Mesenchymal stem cell (in vitro differentiated cells and primary cell): Measurements from ENCODE around the gene CLK1.

Experiments used
- DNase-seq: peaks from one replicate; pipeline ENCODE4 v3.0.0-alpha.2; 2013
- H2AFZ ChIP-seq: one replicate; pipeline ENCODE4 v1.6.1; 2013; ENCODE audit warnings: low read depth, mild to moderate bottlenecking, control low read depth, inconsistent platforms, low read length, moderate library complexity
- H2AK5ac ChIP-seq: 2 replicates; pipeline ENCODE4 v1.6.1; 2013; ENCODE audit warnings: low read length, moderate library complexity, mild to moderate bottlenecking, inconsistent platforms; ENCODE audit not compliant: severe bottlenecking
- H2BK120ac ChIP-seq: one replicate; pipeline ENCODE4 v1.6.1; 2013; ENCODE audit warnings: low read depth, mild to moderate bottlenecking, inconsistent platforms, low read length, moderate library complexity
- H2BK12ac ChIP-seq, 2 experiments: one replicate each; pipeline ENCODE4 v1.6.1; 2013; ENCODE audit warnings: inconsistent platforms in 2 of 2, low read length in 2 of 2, mild to moderate bottlenecking in 2 of 2, moderate library complexity in 2 of 2, control low read depth in 1 of 2
- H2BK15ac ChIP-seq: one replicate; pipeline ENCODE4 v1.6.1; 2013; ENCODE audit warnings: mild to moderate bottlenecking, low read depth, inconsistent platforms; ENCODE audit not compliant: poor library complexity, severe bottlenecking
- H2BK5ac ChIP-seq: 2 replicates; pipeline ENCODE4 v1.6.1; 2013; ENCODE audit warnings: low read depth, mild to moderate bottlenecking, low read length, control low read depth, inconsistent platforms; ENCODE audit not compliant: poor library complexity, severe bottlenecking
- H3K14ac ChIP-seq, 2 experiments: one replicate each; pipeline ENCODE4 v1.6.1; 2013; ENCODE audit warnings: inconsistent platforms in 2 of 2, low read length in 2 of 2, control low read depth in 1 of 2, mild to moderate bottlenecking in 1 of 2, moderate library complexity in 1 of 2
- H3K18ac ChIP-seq, 2 experiments: one replicate each; pipeline ENCODE4 v1.6.1; 2013; ENCODE audit warnings: inconsistent platforms in 2 of 2, low read length in 2 of 2, control low read depth in 1 of 2, low read depth in 1 of 2, mild to moderate bottlenecking in 1 of 2
- H3K23ac ChIP-seq, 2 experiments: one replicate each; pipeline ENCODE4 v1.6.1; 2013; ENCODE audit warnings: inconsistent platforms in 2 of 2, low read length in 2 of 2, mild to moderate bottlenecking in 2 of 2, moderate library complexity in 2 of 2, control low read depth in 1 of 2
- H3K27ac ChIP-seq: 2 replicates; pipeline ENCODE4 v1.5.1; 2013; ENCODE audit warnings: mild to moderate bottlenecking, moderate library complexity, low read length, control low read depth, inconsistent platforms; ENCODE audit not compliant: poor library complexity, severe bottlenecking
- H3K27me3 ChIP-seq, 2 experiments: 2 replicates each; pipeline versions ENCODE4 v1.6.1 to v1.7.0; 2013; ENCODE audit warnings: low read length in 2 of 2, mild to moderate bottlenecking in 2 of 2, moderate library complexity in 2 of 2, control low read depth in 1 of 2, inconsistent platforms in 1 of 2; ENCODE audit not compliant: control insufficient read depth in 1 of 2, insufficient read depth in 1 of 2
- H3K36me3 ChIP-seq, 2 experiments: 2 replicates each; pipeline versions ENCODE4 v1.6.1 to v1.7.0; 2013; ENCODE audit warnings: low read length in 2 of 2, control low read depth in 1 of 2, inconsistent platforms in 1 of 2, low read depth in 1 of 2, mild to moderate bottlenecking in 1 of 2; ENCODE audit not compliant: insufficient read depth in 2 of 2, control insufficient read depth in 1 of 2
- H3K4ac ChIP-seq, 2 experiments: one replicate each; pipeline ENCODE4 v1.6.1; 2013; ENCODE audit warnings: inconsistent platforms in 2 of 2, low read length in 2 of 2, mild to moderate bottlenecking in 2 of 2, moderate library complexity in 2 of 2, control low read depth in 1 of 2, low read depth in 1 of 2
- H3K4me1 ChIP-seq: 2 replicates; pipeline ENCODE4 v1.6.1; 2013; ENCODE audit warnings: low read depth, low read length, control low read depth; ENCODE audit not compliant: control insufficient read depth, insufficient read depth
- H3K4me2 ChIP-seq: 2 replicates; pipeline ENCODE4 v1.6.1; 2013; ENCODE audit warnings: low read length, mild to moderate bottlenecking, inconsistent platforms; ENCODE audit not compliant: poor library complexity, severe bottlenecking
- H3K4me3 ChIP-seq, 2 experiments: 2 replicates each; pipeline versions ENCODE4 v1.5.1 to v1.7.0; 2013; ENCODE audit warnings: low read length in 2 of 2, mild to moderate bottlenecking in 2 of 2, control low read depth in 1 of 2, low read depth in 1 of 2; ENCODE audit not compliant: insufficient read depth in 1 of 2
- H3K79me1 ChIP-seq: replicated peaks from 2 replicates; pipeline ENCODE4 v1.6.1; 2013; ENCODE audit warnings: mild to moderate bottlenecking, control low read depth, low read length, inconsistent platforms; ENCODE audit not compliant: poor library complexity, severe bottlenecking
- H3K9ac ChIP-seq: 2 replicates; pipeline ENCODE4 v1.7.0; 2013; ENCODE audit warnings: mild to moderate bottlenecking, low read length, moderate library complexity
- H3K9me3 ChIP-seq: 2 replicates; pipeline ENCODE4 v1.7.0; 2013; ENCODE audit warnings: mild to moderate bottlenecking, low read length; ENCODE audit not compliant: control insufficient read depth
- H4K8ac ChIP-seq: one replicate; pipeline ENCODE4 v1.6.1; 2013; ENCODE audit warnings: inconsistent platforms, mild to moderate bottlenecking, low read length, moderate library complexity
- H4K91ac ChIP-seq: one replicate; pipeline ENCODE4 v1.6.1; 2013; ENCODE audit warnings: mild to moderate bottlenecking, low read length, inconsistent platforms
- WGBS: methylation state at CpG from one replicate; pipeline ENCODE4 v1.1.7; 2013; ENCODE audit warnings: mixed read lengths; 5-methylcytosine and 5-hydroxymethylcytosine counted together

The CLK1 gene

GRCh38 chr2:200869014-200869413 lies 4.6 kb upstream of the CLK1 start:
- no peak overlapping the region for H2BK120ac ChIP-seq
- no peak overlapping the region for H3K4me2 ChIP-seq
- no peaks in the 10 kb centered on the region for H3K9me3 ChIP-seq
- no peak overlapping the region for H3K14ac ChIP-seq
- no peak for DNase-seq
- 99% methylated on average over 2 of the region's 2 CpGs for WGBS
- H3K23ac ChIP-seq = no peak overlapping the region
- peaks cover 6 to 29% of the 10 kb centered on the region in 2 experiments for H3K36me3 ChIP-seq
- peaks cover 3% of the 10 kb centered on the region for H3K79me1 ChIP-seq
- H3K4ac ChIP-seq = no peak overlapping the region
- H3K27me3 ChIP-seq = no peaks in the 10 kb centered on the region
- H3K9ac ChIP-seq = no peak overlapping the region
- no peak overlapping the region for H4K91ac ChIP-seq
- H3K4me3 ChIP-seq = no peak overlapping the region
- no peak overlapping the region for H2BK15ac ChIP-seq
- H4K8ac ChIP-seq = no peak overlapping the region
- no peak overlapping the region for H2BK12ac ChIP-seq
- peaks cover 2% of the 10 kb centered on the region for H3K4me1 ChIP-seq
- H3K27ac ChIP-seq = no peak overlapping the region
- no peak overlapping the region for H3K18ac ChIP-seq
- no peak overlapping the region for H2AFZ ChIP-seq
- no peak overlapping the region for H2AK5ac ChIP-seq
- H2BK5ac ChIP-seq = no peak overlapping the region

- H3K4me3 ChIP-seq = peak overlapping the region; percentile 99 to 100
- H3K4me2 ChIP-seq = peak overlapping the region; percentile 65
- peaks cover 5 to 29% of the 10 kb centered on the region in 2 experiments for H3K36me3 ChIP-seq
- WGBS = under 1% methylated on average over 19 of the region's 19 CpGs
- peak overlapping the region in 1 of 2 experiments; percentile 68 for H3K14ac ChIP-seq
- H4K8ac ChIP-seq = peak overlapping the region; percentile 52
- H4K91ac ChIP-seq = peak overlapping the region; percentile 54
- no peaks in the 10 kb centered on the region for H3K79me1 ChIP-seq
- H3K9ac ChIP-seq = peak overlapping the region; percentile 100
- peak overlapping the region; percentile 70 to 100 for H3K4ac ChIP-seq
- DNase-seq = no peak
- H3K4me1 ChIP-seq = peaks cover 5% of the 10 kb centered on the region
- peak overlapping the region; percentile 81 to 100 for H3K18ac ChIP-seq
- H2AFZ ChIP-seq = no peak overlapping the region
- H3K27me3 ChIP-seq = no peaks in the 10 kb centered on the region
- H3K9me3 ChIP-seq = no peaks in the 10 kb centered on the region
- H2BK12ac ChIP-seq = no peak overlapping the region
- peak overlapping the region; percentile 39 for H2BK5ac ChIP-seq
- H3K23ac ChIP-seq = peak overlapping the region in 1 of 2 experiments; percentile 100
- H2BK120ac ChIP-seq = no peak overlapping the region
- H2BK15ac ChIP-seq = no peak overlapping the region
- H2AK5ac ChIP-seq = peak overlapping the region; percentile 66
- H3K27ac ChIP-seq = peak overlapping the region; percentile 92
Measured at GRCh38 chr2:200863782-200864175, 679 bp downstream of the CLK1 start.

- no peak overlapping the region for H3K14ac ChIP-seq
- peaks cover 11 to 41% of the 10 kb centered on the region in 2 experiments for H3K36me3 ChIP-seq
- no peak overlapping the region for H3K27ac ChIP-seq
- no peak overlapping the region for H3K18ac ChIP-seq
- H3K9ac ChIP-seq = peak overlapping the region; percentile 100
- H4K91ac ChIP-seq = no peak overlapping the region
- H4K8ac ChIP-seq = no peak overlapping the region
- H3K9me3 ChIP-seq = no peaks in the 10 kb centered on the region
- H3K79me1 ChIP-seq = no peaks in the 10 kb centered on the region
- no peak overlapping the region for H2BK15ac ChIP-seq
- peaks cover 5% of the 10 kb centered on the region for H3K4me1 ChIP-seq
- no peak overlapping the region for H3K23ac ChIP-seq
- H2BK12ac ChIP-seq = no peak overlapping the region
- peak overlapping the region; percentile 99 to 100 for H3K4me3 ChIP-seq
- peak overlapping the region; percentile 65 for H3K4me2 ChIP-seq
- no peak overlapping the region for H2AFZ ChIP-seq
- peak; percentile 93 for DNase-seq
- no peak overlapping the region for H2BK5ac ChIP-seq
- H3K4ac ChIP-seq = no peak overlapping the region
- under 1% methylated on average over 13 of the region's 13 CpGs for WGBS
- no peaks in the 10 kb centered on the region for H3K27me3 ChIP-seq
- no peak overlapping the region for H2BK120ac ChIP-seq
- H2AK5ac ChIP-seq = no peak overlapping the region
Measured at GRCh38 chr2:200862532-200863000, 1.9 kb downstream of the CLK1 start.

- Histone ChIP-seq H2BK15ac (no peak overlapping the region), H2AK5ac (no peak overlapping the region), H4K8ac (no peak overlapping the region), H3K36me3 (peaks cover 15 to 50% of the 10 kb centered on the region in 2 experiments), H3K27me3 (no peaks in the 10 kb centered on the region), H3K4me1 (peaks cover 5% of the 10 kb centered on the region), H3K4me2 (peak overlapping the region; percentile 78), H2AFZ (no peak overlapping the region), H2BK120ac (no peak overlapping the region), H3K9ac (peak overlapping the region; percentile 100), H2BK5ac (no peak overlapping the region), H4K91ac (no peak overlapping the region), H3K23ac (no peak overlapping the region), H3K18ac (no peak overlapping the region), H3K9me3 (no peaks in the 10 kb centered on the region), H2BK12ac (no peak overlapping the region), H3K27ac (no peak overlapping the region), H3K79me1 (peaks cover 2% of the 10 kb centered on the region), H3K4me3 (peak overlapping the region in 1 of 2 experiments; percentile 100), H3K14ac (no peak overlapping the region), H3K4ac (no peak overlapping the region)
- WGBS = 55% methylated on average over 4 of the region's 4 CpGs
- no peak for DNase-seq
Measured at GRCh38 chr2:200861617-200862155, 2.8 kb downstream of the CLK1 start.
